Measurements from ENCODE around the gene AKAP12. TPM values are rescaled to one million over a fixed set of nuclear protein-coding genes. Genes with fewer than 3 reads are reported as not detected.

Gene AKAP12
- total RNA-seq, 1 donor from 2014 or later, result 0.69 TPM

DNA sequence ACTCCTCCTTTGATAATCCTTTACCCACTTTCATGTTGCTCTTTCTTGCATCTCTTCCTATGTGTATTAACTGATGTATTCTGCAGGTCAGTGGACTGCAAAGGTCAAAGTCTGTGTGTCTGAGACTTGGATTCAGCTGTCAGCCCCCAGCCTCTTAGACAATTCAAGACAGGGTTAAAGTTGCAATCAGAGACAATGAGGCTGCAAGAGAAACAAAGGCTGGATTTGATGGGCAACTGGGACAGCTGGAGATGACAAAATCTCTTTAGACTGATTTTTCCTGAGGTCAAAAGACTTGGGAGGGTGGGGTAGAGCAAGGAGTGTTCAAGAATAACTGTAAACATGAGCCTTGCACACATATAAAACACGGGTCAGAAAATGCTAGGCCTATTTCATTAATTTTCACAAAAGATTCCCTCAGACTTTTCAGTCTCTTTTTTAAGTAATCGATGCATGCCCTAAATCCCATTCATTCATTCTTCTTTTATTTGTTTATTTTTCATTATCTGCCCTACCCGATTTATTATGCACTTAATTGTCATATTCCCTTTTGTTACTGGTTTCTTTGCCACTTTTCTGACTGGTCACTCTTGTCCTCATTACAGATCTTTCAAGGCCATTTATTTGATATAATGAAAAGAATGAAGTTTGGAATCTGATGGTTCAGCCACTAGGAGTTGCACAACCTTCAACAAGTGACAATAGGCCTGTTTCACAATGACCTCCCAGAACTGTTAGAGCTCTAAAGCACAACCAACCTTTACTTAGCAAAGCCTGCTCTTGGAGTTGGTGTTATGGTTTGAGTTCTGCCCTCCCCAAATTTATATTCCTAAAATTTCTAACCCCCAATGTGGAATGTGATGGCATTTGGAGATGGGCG, 33.8 kb upstream of the AKAP12 start:
- TF ChIP-seq, protein P1, sequence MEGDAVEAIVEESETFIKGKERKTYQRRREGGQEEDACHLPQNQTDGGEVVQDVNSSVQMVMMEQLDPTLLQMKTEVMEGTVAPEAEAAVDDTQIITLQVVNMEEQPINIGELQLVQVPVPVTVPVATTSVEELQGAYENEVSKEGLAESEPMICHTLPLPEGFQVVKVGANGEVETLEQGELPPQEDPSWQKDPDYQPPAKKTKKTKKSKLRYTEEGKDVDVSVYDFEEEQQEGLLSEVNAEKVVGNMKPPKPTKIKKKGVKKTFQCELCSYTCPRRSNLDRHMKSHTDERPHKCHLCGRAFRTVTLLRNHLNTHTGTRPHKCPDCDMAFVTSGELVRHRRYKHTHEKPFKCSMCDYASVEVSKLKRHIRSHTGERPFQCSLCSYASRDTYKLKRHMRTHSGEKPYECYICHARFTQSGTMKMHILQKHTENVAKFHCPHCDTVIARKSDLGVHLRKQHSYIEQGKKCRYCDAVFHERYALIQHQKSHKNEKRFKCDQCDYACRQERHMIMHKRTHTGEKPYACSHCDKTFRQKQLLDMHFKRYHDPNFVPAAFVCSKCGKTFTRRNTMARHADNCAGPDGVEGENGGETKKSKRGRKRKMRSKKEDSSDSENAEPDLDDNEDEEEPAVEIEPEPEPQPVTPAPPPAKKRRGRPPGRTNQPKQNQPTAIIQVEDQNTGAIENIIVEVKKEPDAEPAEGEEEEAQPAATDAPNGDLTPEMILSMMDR (IDR thresholded peaks at IDR 0.05), result no peak
- H3K27me3 Mint-ChIP-seq, result peaks cover 16% of the 10 kb centered on the region
- DNase-seq (no peak), ATAC-seq (ENCODE audit: low read depth) (no peak)
- peaks cover 3% of the 10 kb centered on the region for H3K9me3 Mint-ChIP-seq
- intact Hi-C loops (cut with micrococcal nuclease), result no loop called here
- no peak overlapping the region for H3K4me3 Mint-ChIP-seq
- no peaks in the 10 kb centered on the region for H3K36me3 Mint-ChIP-seq (ENCODE audit: low read depth)
- ChIA-PET CTCF (no interaction called here), POLR2A (no interaction called here)
- H3K27ac Mint-ChIP-seq, result no peak overlapping the region
- no peaks in the 10 kb centered on the region for H3K4me1 Mint-ChIP-seq

DNA sequence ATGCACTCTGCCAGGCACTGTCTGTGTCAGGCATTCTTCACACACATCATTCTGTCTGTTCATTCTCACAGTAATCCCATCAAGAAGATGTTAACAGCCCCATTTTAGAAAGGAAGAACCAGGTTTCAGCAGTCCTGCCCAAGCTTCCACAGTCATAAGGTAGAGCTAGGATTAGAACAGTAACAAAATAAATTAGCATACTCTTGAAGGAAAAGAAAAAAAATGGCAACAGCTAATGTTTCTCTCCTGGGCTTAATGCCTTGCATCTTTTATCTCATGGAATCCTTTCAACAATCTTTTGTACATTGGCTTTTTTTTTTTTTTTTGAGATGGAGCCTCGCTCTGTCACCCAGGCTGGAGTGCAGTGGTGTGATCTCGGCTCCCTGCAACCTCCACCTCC, 32.1 kb upstream of the AKAP12 start:
- ChIA-PET CTCF (no interaction called here), POLR2A (no interaction called here)
- TF ChIP-seq, protein P1 (IDR thresholded peaks at IDR 0.05), result no peak
- no peak overlapping the region for H3K4me3 Mint-ChIP-seq
- H3K27me3 Mint-ChIP-seq, result peaks cover 16% of the 10 kb centered on the region
- DNase-seq (no peak), ATAC-seq (ENCODE audit: low read depth) (no peak)
- peaks cover 8% of the 10 kb centered on the region for H3K9me3 Mint-ChIP-seq
- H3K27ac Mint-ChIP-seq, result no peak overlapping the region
- H3K4me1 Mint-ChIP-seq, result no peaks in the 10 kb centered on the region
- H3K36me3 Mint-ChIP-seq (ENCODE audit: low read depth), result no peaks in the 10 kb centered on the region
- intact Hi-C loops (cut with micrococcal nuclease), result no loop called here

DNA sequence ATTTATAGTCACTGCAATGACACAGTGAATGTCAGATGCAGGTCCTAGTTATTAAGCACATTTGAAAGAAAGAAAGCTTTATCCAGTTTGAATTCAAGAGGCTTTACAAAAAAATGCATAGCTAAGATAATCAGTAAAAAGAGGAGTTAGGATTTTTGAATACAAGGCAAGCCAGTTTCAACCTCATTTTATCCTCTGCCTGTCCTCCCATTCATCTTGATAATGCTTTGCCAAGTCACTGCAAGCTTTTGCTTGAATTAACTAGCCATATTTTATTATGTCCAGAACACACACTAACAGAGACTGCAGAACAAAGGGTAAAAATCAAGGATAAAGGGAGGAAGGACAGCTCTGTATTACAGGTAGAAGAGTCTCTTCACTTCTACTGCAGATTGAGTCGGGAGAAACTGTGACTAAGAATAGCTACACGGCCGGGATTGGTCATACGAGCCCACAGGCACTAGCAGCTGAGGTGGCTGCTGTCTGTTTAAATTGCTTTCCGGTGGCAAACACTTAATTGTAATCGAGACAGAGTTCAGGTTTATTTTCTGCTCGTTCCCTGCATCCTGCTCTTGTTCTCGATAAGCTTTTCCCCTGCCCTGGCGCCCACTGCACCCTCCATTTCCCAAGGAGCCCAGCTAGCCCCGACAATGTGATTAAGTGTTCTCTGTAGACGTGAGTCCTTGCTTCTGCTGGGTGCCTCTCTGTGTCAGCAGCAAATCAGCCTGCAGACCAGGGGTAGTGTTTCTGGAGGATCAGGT, 30.5 kb upstream of the AKAP12 start:
- DNase-seq (no peak), ATAC-seq (ENCODE audit: low read depth) (no peak)
- TF ChIP-seq, protein P1 (IDR thresholded peaks at IDR 0.05), result no peak
- Mint-ChIP-seq H3K27ac (no peak overlapping the region), H3K9me3 (peaks cover 13% of the 10 kb centered on the region), H3K27me3 (peaks cover 16% of the 10 kb centered on the region), H3K4me3 (no peak overlapping the region), H3K36me3 (ENCODE audit: low read depth) (no peaks in the 10 kb centered on the region), H3K4me1 (no peaks in the 10 kb centered on the region)
- POLR2A ChIA-PET, result no interaction called here
- intact Hi-C loops (cut with micrococcal nuclease), result no loop called here
- CTCF ChIA-PET, result no interaction called here

DNA sequence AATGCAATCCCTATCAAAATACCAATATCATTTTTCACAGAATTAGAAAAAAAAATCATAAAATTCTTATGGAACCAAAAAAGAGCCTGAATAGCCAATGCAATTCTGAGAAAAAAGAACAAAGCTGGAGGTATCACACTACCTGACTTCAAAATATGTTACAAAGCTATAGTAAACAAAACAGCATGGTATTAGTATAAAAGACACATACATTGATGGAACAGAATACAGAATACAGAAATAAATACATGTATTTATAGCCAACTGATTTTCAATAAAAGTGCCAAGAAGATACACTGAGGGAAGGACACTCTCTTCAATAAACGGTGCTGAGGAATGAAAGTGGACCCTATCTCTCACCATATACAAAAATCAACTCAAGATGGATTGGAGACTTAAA, 28.7 kb upstream of the AKAP12 start:
- ATAC-seq (ENCODE audit: low read depth) (no peak), DNase-seq (no peak)
- intact Hi-C loops (cut with micrococcal nuclease), result no loop called here
- ChIA-PET POLR2A (no interaction called here), CTCF (no interaction called here)
- TF ChIP-seq, protein P1 (IDR thresholded peaks at IDR 0.05), result no peak
- H3K4me3 Mint-ChIP-seq, result no peak overlapping the region
- no peaks in the 10 kb centered on the region for H3K4me1 Mint-ChIP-seq
- H3K36me3 Mint-ChIP-seq (ENCODE audit: low read depth), result no peaks in the 10 kb centered on the region
- peaks cover 13% of the 10 kb centered on the region for H3K27me3 Mint-ChIP-seq
- peaks cover 13% of the 10 kb centered on the region for H3K9me3 Mint-ChIP-seq
- no peak overlapping the region for H3K27ac Mint-ChIP-seq

DNA sequence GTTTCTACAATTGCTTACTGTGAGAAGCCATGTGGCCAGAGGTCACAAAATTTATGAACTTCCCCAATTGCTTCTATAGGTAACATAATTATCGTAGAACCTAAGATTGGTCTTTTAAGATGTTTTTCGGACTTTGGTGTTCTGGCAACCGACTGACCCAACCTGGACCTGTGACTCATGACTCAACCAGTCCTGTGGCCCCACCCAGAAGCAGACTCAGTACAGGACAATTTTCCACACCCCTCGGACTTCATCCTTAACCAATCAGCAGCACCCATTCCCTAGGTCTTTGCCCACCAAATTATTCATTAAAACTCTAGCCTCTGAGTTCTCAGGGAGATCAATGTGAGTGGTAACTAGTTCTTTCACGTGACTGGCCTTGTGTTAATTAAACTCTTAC, 26.4 kb upstream of the AKAP12 start:
- intact Hi-C loops (cut with micrococcal nuclease), result no loop called here
- Mint-ChIP-seq H3K27me3 (peaks cover 8% of the 10 kb centered on the region), H3K4me1 (no peaks in the 10 kb centered on the region), H3K27ac (no peak overlapping the region), H3K36me3 (ENCODE audit: low read depth) (no peaks in the 10 kb centered on the region), H3K4me3 (no peak overlapping the region), H3K9me3 (peaks cover 13% of the 10 kb centered on the region)
- CTCF ChIA-PET, result no interaction called here
- DNase-seq, result no peak
- no peak for ATAC-seq (ENCODE audit: low read depth)
- POLR2A ChIA-PET, result no interaction called here
- TF ChIP-seq, protein P1 (IDR thresholded peaks at IDR 0.05), result no peak

Data from activated B cell treated with CpG ODN at 0.5 μM for 24 hours (primary cell).